HCT116 (cell line): ENCODE results near the gene ABCB8. TPM values are rescaled to one million over a fixed set of nuclear protein-coding genes. Genes with fewer than 3 reads are reported as not detected.

Experiments
- ATAC-seq: fragments of 200-7000 bp; cut with Tn5 transposase; 2 replicates; pipeline ENCODE4 v1.9.1; 2020; ENCODE audit warnings: mild to moderate bottlenecking, moderate library complexity
- BruUV-seq: library from RNA; stranded (reverse); fragments of 400-500 nt; replicated peaks from 2 replicates; lab custom pipeline; 2021; lab: Mats Ljungman, UMichigan
- CTCF ChIA-PET: fragments of 300-600 bp; sonication (Branson Sonifier 250); formaldehyde crosslinking; loops from one replicate; lab custom pipeline; 2021; ENCODE audit warnings: antibody characterized with exemption; lab: Charles Lee
- POLR2A ChIA-PET: fragments of 300-600, 350-600 bp; sonication (Branson Sonifier 250); formaldehyde crosslinking; loops from one replicate; lab custom pipeline; 2021; ENCODE audit warnings: antibody characterized with exemption; lab: Charles Lee
- RAD21 ChIA-PET, 2 experiments: fragments of 300-600 bp; sonication (Branson Sonifier 250); formaldehyde crosslinking; loops; one replicate each; lab custom pipeline; 2023; ENCODE audit warnings: low total read pairs in 2 of 2; ENCODE audit not compliant: uncharacterized antibody in 2 of 2, unreplicated experiment in 2 of 2, low non-redundant PET in 1 of 2; lab: Charles Lee
- DNase-seq: peaks from one replicate; pipeline ENCODE4 v3.0.0-alpha.2; 2010; ENCODE audit warnings: low read depth, low spot score
- H2AFZ ChIP-seq: fragments of 200-600 bp; shearing (Covaris generic), sonication (generic); 2 replicates; pipeline ENCODE4 v1.6.1; 2017; ENCODE audit warnings: low read depth, mixed run types, mixed read lengths, antibody characterized with exemption, low read length; ENCODE audit not compliant: poor library complexity, severe bottlenecking
- H3K27ac ChIP-seq: 2 replicates; pipeline ENCODE4 v1.5.1; 2012; ENCODE audit warnings: low read depth, low read length
- H3K27me3 ChIP-seq: fragments of 200-600 bp; sonication (generic); 2 replicates; pipeline ENCODE4 v1.6.1; 2016; ENCODE audit warnings: mixed run types, low read length, mixed read lengths; ENCODE audit not compliant: insufficient read depth
- H3K36me3 ChIP-seq, 2 experiments: fragments of 200-500 bp in 1 of 2; fragments of 200-600 bp in 1 of 2; sonication (Bioruptor generic) in 1 of 2; sonication (generic) in 1 of 2; 2 replicates each; pipeline versions ENCODE4 v1.5.1 to v1.6.1; 2014 to 2016; ENCODE audit warnings: low read length in 2 of 2, inconsistent platforms in 1 of 2, mixed read lengths in 1 of 2, mixed run types in 1 of 2; ENCODE audit not compliant: insufficient read depth in 2 of 2, control insufficient read depth in 1 of 2
- H3K4me1 ChIP-seq, 2 experiments: fragments of 200-600 bp in 1 of 2; sonication (generic) in 1 of 2; 2 replicates each; pipeline versions ENCODE4 v1.5.1 to v1.6.1; 2012 to 2017; ENCODE audit warnings: low read length in 2 of 2, inconsistent platforms in 1 of 2, mild to moderate bottlenecking in 1 of 2, mixed read lengths in 1 of 2, mixed run types in 1 of 2, moderate library complexity in 1 of 2; ENCODE audit not compliant: insufficient read depth in 2 of 2, control insufficient read depth in 1 of 2
- H3K4me2 ChIP-seq: fragments of 200-600 bp; sonication (generic); 2 replicates; pipeline ENCODE4 v1.6.1; 2017; ENCODE audit warnings: mixed run types, low read length, mixed read lengths
- H3K4me3 ChIP-seq, 2 experiments: fragments of 200-600 bp in 1 of 2; sonication (generic) in 1 of 2; replicated peaks in 1 of 2; 2 replicates each; pipeline ENCODE4 v1.5.1; 2011 to 2016; ENCODE audit warnings: low read length in 2 of 2, control low read depth in 1 of 2, low read depth in 1 of 2, mild to moderate bottlenecking in 1 of 2, mixed read lengths in 1 of 2, mixed run types in 1 of 2
- H3K79me2 ChIP-seq: fragments of 200-600 bp; sonication (generic); 2 replicates; pipeline ENCODE4 v1.6.1; 2017; ENCODE audit warnings: mild to moderate bottlenecking, mixed run types, low read length, moderate library complexity, mixed read lengths; ENCODE audit not compliant: insufficient read depth
- H3K9ac ChIP-seq: fragments of 200-600 bp; sonication (generic); 2 replicates; pipeline ENCODE4 v1.6.1; 2016; ENCODE audit warnings: low read length, mixed read lengths
- H3K9me2 ChIP-seq: fragments of 200-600 bp; sonication (generic), shearing (Covaris generic); 2 replicates; pipeline ENCODE4 v1.6.1; 2017; ENCODE audit warnings: mixed run types, mild to moderate bottlenecking, moderate library complexity; ENCODE audit not compliant: insufficient read depth
- H3K9me3 ChIP-seq, 2 experiments: fragments of 200-500 bp in 1 of 2; fragments of 200-600 bp in 1 of 2; sonication (Bioruptor generic) in 1 of 2; sonication (generic) in 1 of 2; 2 replicates each; pipeline ENCODE4 v1.6.1; 2014 to 2017; ENCODE audit warnings: low read length in 2 of 2, mixed read lengths in 2 of 2, inconsistent platforms in 1 of 2, low read depth in 1 of 2, mild to moderate bottlenecking in 1 of 2, mixed run types in 1 of 2, moderate library complexity in 1 of 2; ENCODE audit not compliant: control insufficient read depth in 1 of 2, insufficient read depth in 1 of 2
- H4K20me1 ChIP-seq: fragments of 200-600 bp; sonication (generic), shearing (Covaris generic); 2 replicates; pipeline ENCODE4 v1.6.1; 2017; ENCODE audit warnings: mixed run types, mild to moderate bottlenecking, moderate library complexity; ENCODE audit not compliant: insufficient read depth
- ELF1 ChIP-seq: IDR thresholded peaks from 2 replicates; pipeline ENCODE4 v1.6.1; 2012; ENCODE audit warnings: low read depth, borderline replicate concordance
- JUND ChIP-seq: IDR thresholded peaks from 2 replicates; pipeline ENCODE4 v1.6.1; 2012
- POLR2A ChIP-seq: IDR thresholded peaks from 2 replicates; pipeline ENCODE4 v1.7.0; 2011; ENCODE audit warnings: borderline replicate concordance; ENCODE audit not compliant: insufficient read depth, insufficient read length; ENCODE audit errors: extremely low read depth
- RAD21 ChIP-seq: IDR thresholded peaks from 2 replicates; pipeline ENCODE4 v1.6.1; 2012; ENCODE audit warnings: low read depth, mild to moderate bottlenecking
- SRF ChIP-seq: IDR thresholded peaks from 2 replicates; pipeline ENCODE4 v1.6.1; 2012; ENCODE audit warnings: low read depth
- TCF7L2 ChIP-seq: IDR thresholded peaks from 2 replicates; pipeline ENCODE4 v1.7.0; 2011; ENCODE audit warnings: borderline replicate concordance, inconsistent platforms; ENCODE audit not compliant: insufficient read depth, insufficient read length; ENCODE audit errors: extremely low read depth
- ZFX ChIP-seq: fragments of 450-650 bp; IDR thresholded peaks from 2 replicates; pipeline ENCODE4 v1.6.1; 2017
- ZNF274 ChIP-seq: fragments of 200-500 bp; sonication (Bioruptor generic); IDR thresholded peaks from 2 replicates; pipeline ENCODE4 v1.6.1; 2014; ENCODE audit warnings: mild to moderate bottlenecking, low read depth, low read length, inconsistent platforms
- intact Hi-C: fragments of 100-400 bp; cut with micrococcal nuclease; formaldehyde crosslinking; loops from 2 replicates; pipeline ENCODE4 v1.10.0; 2022
- total RNA-seq: library from RNA; stranded (reverse); gene quantifications from one replicate; pipeline ENCODE4 v1.2.1, GENCODE V29; 2021; ENCODE audit not compliant: unreplicated experiment
- TF ChIP-seq, protein P1 (sequence below): IDR thresholded peaks from 2 replicates; pipeline ENCODE4 v1.6.1; 2012; ENCODE audit warnings: low read depth
- TF ChIP-seq, protein P2 (sequence below), 3 experiments: fragments of 200-600 bp in 1 of 3; sonication (generic) in 1 of 3; IDR thresholded peaks in 2 of 3; conservative IDR thresholded peaks in 1 of 3; 2 replicates each; pipeline ENCODE4 v1.5.1; 2012 to 2017; ENCODE audit warnings: low read depth in 2 of 3, low read length in 2 of 3, antibody characterized with exemption in 1 of 3, borderline replicate concordance in 1 of 3, control low read depth in 1 of 3, mild to moderate bottlenecking in 1 of 3, mixed read lengths in 1 of 3, mixed run types in 1 of 3, moderate library complexity in 1 of 3; ENCODE audit not compliant: insufficient read depth in 1 of 3
- TF ChIP-seq, protein P3 (sequence below): IDR thresholded peaks from 2 replicates; pipeline ENCODE4 v1.6.1; 2012

ABCB8 gene
- total RNA-seq, 1 experiment from 2014 or later: 55.2 TPM

- BruUV-seq: no TSS peak
Measured at GRCh38 chr7:151073990-151074389, 45.7 kb downstream of the ABCB8 start.

More at GRCh38 chr7:151073990-151074389, 45.7 kb downstream of the ABCB8 start:
- Histone ChIP-seq H3K27ac (no peak overlapping the region; the same call in 1 of the 2 replicates), H3K36me3 (peaks cover 41 to 47% of the 10 kb centered on the region in 2 experiments; a peak in 3 of 4 replicates), H3K4me2 (no peak overlapping the region), H3K4me1 (peaks cover 2 to 18% of the 10 kb centered on the region in 2 experiments; a peak in 3 of 4 replicates), H4K20me1 (no peaks in the 10 kb centered on the region), H3K9me3 (no peaks in the 10 kb centered on the region), H3K9ac (no peak overlapping the region), H3K27me3 (no peaks in the 10 kb centered on the region), H2AFZ (no peak overlapping the region), H3K79me2 (peaks cover 13% of the 10 kb centered on the region; the same call in 1 of the 2 replicates), H3K4me3 (no peak overlapping the region), H3K9me2 (no peaks in the 10 kb centered on the region)
- no peak for DNase-seq
- ChIA-PET POLR2A (no interaction called here), CTCF (no interaction called here), RAD21 (no interaction called here)
- ATAC-seq: no peak
- TF ChIP-seq POLR2A: no peak
- TF ChIP-seq, protein P1, sequence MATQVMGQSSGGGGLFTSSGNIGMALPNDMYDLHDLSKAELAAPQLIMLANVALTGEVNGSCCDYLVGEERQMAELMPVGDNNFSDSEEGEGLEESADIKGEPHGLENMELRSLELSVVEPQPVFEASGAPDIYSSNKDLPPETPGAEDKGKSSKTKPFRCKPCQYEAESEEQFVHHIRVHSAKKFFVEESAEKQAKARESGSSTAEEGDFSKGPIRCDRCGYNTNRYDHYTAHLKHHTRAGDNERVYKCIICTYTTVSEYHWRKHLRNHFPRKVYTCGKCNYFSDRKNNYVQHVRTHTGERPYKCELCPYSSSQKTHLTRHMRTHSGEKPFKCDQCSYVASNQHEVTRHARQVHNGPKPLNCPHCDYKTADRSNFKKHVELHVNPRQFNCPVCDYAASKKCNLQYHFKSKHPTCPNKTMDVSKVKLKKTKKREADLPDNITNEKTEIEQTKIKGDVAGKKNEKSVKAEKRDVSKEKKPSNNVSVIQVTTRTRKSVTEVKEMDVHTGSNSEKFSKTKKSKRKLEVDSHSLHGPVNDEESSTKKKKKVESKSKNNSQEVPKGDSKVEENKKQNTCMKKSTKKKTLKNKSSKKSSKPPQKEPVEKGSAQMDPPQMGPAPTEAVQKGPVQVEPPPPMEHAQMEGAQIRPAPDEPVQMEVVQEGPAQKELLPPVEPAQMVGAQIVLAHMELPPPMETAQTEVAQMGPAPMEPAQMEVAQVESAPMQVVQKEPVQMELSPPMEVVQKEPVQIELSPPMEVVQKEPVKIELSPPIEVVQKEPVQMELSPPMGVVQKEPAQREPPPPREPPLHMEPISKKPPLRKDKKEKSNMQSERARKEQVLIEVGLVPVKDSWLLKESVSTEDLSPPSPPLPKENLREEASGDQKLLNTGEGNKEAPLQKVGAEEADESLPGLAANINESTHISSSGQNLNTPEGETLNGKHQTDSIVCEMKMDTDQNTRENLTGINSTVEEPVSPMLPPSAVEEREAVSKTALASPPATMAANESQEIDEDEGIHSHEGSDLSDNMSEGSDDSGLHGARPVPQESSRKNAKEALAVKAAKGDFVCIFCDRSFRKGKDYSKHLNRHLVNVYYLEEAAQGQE: no peak
- no peak for TF ChIP-seq ELF1
- TF ChIP-seq, protein P2, sequence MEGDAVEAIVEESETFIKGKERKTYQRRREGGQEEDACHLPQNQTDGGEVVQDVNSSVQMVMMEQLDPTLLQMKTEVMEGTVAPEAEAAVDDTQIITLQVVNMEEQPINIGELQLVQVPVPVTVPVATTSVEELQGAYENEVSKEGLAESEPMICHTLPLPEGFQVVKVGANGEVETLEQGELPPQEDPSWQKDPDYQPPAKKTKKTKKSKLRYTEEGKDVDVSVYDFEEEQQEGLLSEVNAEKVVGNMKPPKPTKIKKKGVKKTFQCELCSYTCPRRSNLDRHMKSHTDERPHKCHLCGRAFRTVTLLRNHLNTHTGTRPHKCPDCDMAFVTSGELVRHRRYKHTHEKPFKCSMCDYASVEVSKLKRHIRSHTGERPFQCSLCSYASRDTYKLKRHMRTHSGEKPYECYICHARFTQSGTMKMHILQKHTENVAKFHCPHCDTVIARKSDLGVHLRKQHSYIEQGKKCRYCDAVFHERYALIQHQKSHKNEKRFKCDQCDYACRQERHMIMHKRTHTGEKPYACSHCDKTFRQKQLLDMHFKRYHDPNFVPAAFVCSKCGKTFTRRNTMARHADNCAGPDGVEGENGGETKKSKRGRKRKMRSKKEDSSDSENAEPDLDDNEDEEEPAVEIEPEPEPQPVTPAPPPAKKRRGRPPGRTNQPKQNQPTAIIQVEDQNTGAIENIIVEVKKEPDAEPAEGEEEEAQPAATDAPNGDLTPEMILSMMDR (IDR thresholded peaks at IDR 0.05 in 2 of 3, conservative IDR thresholded peaks at IDR 0.05 in 1 of 3; ENCODE audit: borderline replicate concordance in 1 of 3, insufficient read depth in 1 of 3, low read depth in 2 of 3, low read length in 2 of 3): no peak
- TF ChIP-seq ZFX: no peak
- no peak for TF ChIP-seq RAD21
- TF ChIP-seq SRF: no peak
- TF ChIP-seq ZNF274: no peak
- no peak for TF ChIP-seq JUND
- TF ChIP-seq TCF7L2: no peak
- TF ChIP-seq, protein P3, sequence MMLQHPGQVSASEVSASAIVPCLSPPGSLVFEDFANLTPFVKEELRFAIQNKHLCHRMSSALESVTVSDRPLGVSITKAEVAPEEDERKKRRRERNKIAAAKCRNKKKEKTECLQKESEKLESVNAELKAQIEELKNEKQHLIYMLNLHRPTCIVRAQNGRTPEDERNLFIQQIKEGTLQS: no peak
- intact Hi-C loops: no loop called here
